Erythroblast (primary cell): Measurements from ENCODE around the gene TCL1B.

ENCODE experiments used
- DNase-seq, 2 experiments: peaks; one replicate each; lab custom pipeline; 2025; lab: John Stamatoyannopoulos, UW
- GATA1 ChIP-seq: IDR thresholded peaks from 2 replicates; pipeline ENCODE4 v1.6.1; 2011; ENCODE audit warnings: low read depth, mild to moderate bottlenecking, control low read depth, low read length, moderate library complexity
- POLR2A ChIP-seq: IDR thresholded peaks from 2 replicates; pipeline ENCODE4 v1.6.1; 2011; ENCODE audit warnings: mild to moderate bottlenecking, low read length

The TCL1B gene

DNA sequence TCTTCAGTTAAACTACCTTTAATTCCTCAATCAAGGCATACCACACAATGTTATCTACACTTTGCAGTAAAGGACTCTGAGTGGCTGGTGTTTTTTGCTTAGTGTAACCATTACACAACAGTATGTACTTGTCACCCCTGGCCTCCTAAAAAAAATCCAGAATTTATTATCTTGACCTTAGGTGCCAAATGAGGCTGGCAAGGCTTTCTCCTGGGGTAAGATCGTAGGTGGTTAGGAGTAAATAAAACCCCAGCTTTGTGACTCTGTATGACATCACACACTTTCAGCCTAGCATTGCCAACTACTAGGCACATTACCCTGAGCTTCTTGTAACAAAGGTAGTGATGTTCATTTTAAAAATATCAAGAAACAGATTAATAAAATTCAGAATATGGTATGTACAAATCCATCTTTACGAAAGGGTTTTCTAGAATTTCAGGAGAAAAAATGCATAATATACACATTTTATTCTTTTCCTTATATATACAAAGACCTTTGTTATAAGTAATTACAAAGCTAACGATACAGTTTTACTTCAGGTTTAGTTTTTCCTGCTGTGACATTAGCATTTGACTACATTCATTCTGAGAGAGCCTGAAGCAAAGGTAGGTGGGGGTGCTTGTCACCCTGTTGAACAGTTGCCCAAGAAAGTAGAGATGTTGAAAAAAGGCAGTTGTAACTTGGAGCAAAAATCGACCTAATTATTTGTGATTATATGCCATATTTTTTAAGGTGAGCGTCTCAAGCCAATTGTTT lies 14.2 kb downstream of the TCL1B start:
- no peak for DNase-seq
- TF ChIP-seq GATA1 (no peak), POLR2A (no peak)

DNA sequence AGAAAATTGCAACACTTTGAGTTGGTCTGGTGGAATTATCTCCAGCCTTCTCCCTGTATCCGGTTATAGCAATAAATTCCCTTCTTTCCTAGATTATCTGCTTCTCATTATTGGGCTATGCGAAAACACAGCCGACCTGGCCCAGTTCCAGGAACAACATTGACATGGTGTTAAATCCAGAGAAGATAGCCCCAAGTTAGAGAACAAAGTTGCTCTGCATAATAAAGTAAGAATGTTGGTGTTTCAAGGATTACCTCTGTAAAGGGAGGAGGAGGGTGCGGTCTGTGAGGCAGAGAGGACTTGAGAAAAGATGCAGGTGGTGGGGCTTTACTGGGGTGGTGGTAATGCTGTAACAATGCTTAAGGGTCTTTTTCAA lies 15.6 kb downstream of the TCL1B start:
- no peak for DNase-seq
- no peak for TF ChIP-seq POLR2A
- TF ChIP-seq GATA1, result no peak

DNA sequence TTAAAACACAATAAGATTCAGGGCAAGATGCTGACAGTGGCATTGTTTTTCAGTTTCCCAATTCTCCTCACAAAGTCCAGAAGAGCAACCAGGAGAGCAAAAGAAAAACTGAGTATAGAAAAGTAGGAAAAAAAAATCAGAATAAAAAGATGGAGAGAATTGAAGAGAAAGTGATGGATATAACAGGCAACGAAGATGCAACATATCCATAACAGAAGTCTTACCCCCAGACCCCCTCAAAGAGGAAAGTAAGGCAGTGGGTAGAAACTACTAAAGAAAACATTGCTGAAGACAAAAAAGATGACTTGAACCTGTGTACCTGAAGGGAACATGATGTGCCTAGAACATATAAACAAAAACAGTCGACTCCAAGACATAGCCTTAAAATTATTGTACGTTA lies 17.1 kb downstream of the TCL1B start:
- no peak for DNase-seq

DNA sequence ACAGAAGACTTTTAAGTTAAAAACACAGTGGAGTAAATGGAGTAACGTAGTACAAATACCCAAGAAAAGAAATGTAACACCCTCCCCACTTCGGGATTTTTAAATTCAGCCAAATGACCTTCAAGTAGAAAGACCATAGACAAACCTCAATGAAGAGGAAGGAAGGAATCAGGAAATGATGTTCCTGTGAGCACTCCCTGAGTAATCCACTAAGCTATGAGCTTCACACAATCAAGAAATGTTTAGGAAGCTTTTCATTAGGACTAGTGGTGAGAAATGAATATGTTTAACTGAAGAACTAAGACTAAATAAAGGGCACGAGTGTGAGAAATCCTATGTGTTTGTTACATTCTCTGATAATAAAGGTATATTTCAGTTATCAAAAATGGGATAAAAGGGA lies 17.6 kb downstream of the TCL1B start:
- TF ChIP-seq GATA1 (no peak), POLR2A (no peak)
- DNase-seq, result no peak

More for the DNA sequence above, 17.1 kb downstream of the TCL1B start:
- TF ChIP-seq GATA1 (no peak), POLR2A (no peak)

DNA sequence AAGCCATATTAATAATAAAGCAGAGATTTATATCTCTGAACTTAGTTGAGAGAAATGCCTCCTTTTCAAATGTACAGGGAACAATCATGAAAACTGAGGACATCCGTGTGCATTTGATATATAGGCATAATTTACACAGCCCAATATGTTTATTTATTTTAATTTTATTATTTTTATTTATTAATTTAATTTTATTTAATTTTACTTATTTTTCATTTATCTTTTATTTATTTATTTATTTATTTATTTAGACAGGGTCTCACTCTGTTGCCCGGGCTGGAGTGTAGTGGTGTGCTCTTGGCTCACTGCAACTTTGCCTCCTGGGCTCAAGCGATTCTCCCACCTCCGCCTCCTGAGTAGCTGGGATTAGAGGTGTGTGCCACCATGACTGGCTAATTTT lies 19.3 kb downstream of the TCL1B start:
- no peak for DNase-seq
- TF ChIP-seq POLR2A (no peak), GATA1 (no peak)

DNA sequence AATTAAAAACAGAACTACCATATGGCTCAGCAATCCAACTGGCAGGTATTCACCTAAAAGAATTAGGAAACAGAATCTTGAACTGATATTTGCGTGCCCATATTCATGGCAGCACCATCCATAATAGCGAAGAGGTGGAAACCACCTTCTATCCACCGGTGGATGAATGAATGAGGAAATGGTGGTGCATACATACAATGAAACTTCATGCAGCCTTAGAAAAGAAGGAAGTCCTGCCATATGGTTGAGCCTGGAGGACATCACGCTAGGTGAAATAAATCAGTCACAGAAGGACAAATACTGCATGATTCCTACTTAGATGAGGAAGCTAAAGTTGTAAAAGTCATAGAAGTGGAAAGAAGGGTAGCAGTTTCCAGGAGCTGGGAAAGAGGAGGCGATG lies 21.1 kb downstream of the TCL1B start:
- TF ChIP-seq POLR2A (no peak), GATA1 (no peak)
- DNase-seq, result no peak

DNA sequence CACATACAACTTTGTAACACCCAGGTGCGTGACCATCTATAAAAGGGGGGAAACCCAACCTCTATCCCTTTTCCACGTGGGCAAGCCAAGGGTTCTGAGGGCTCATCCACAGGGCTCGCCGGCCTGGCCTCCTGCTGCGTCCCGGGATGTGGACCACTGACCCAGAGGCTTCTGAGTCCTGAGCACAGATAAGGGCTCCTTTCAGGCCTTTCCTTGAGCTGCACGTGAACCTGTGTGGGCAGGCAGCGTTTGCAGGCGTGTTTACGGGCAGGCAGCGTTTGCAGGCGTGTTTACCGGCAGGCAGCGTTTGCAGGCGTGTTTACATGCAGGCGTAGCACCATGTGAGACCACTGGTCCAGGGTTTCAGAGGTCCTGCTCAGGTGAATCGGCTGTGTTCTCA lies 23.9 kb downstream of the TCL1B start:
- TF ChIP-seq GATA1 (no peak), POLR2A (no peak)
- no peak for DNase-seq

DNA sequence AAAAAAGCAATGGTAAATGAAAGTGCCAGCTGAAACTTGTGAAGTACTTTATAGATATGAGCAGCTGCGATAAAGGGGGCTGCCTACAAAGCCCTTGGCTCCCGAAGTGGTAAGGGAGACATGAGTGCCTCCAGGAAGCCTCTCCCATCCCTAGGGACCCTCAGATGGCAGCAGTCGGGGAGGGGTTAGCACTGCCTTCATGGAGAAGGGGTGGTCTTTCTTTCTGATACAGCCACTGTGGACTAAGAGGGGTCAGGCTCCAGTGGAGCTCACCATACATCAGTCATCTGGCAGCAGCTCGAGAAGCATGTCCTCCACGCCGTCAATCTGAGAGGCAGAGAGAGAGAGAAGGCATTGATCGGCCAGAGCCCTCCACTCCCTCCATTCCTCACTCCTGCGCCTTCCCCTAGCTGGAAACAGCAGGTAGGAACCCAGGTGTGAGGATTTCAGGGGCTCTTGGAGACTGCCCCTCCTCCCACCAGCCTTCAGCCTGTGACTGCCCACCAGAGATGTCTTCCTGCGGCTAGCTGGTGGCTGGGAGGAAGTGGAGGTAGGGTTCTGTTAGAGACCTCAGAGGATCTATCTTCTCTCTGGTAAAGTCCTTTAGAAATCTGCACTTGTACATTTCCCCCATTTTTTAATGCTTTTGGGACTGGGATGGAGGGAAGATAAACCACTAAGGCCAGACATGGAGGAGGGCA lies 25.4 kb downstream of the TCL1B start:
- TF ChIP-seq POLR2A (no peak), GATA1 (no peak)
- no peak for DNase-seq

DNA sequence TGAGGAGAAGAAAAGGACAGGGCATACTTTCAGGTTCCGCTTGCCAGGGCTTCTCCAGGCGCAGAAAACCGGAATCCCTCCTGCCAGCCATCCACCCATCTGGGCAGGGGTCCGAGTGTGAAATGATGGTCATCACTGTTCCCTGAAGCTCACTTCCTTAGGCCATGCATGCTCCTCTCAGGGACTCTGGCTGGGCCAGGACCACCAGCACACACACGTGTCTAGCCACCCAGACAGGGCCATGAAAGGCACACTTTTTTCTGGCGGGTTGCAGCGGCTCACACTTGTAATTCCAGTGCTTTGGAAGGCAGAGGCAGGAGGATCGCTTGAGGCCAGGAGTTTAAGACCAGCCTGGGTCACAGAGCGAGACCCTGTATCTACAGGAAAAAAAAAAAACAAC lies 26.2 kb downstream of the TCL1B start:
- no peak for TF ChIP-seq POLR2A
- no peak for TF ChIP-seq GATA1
- DNase-seq, result no peak

DNA sequence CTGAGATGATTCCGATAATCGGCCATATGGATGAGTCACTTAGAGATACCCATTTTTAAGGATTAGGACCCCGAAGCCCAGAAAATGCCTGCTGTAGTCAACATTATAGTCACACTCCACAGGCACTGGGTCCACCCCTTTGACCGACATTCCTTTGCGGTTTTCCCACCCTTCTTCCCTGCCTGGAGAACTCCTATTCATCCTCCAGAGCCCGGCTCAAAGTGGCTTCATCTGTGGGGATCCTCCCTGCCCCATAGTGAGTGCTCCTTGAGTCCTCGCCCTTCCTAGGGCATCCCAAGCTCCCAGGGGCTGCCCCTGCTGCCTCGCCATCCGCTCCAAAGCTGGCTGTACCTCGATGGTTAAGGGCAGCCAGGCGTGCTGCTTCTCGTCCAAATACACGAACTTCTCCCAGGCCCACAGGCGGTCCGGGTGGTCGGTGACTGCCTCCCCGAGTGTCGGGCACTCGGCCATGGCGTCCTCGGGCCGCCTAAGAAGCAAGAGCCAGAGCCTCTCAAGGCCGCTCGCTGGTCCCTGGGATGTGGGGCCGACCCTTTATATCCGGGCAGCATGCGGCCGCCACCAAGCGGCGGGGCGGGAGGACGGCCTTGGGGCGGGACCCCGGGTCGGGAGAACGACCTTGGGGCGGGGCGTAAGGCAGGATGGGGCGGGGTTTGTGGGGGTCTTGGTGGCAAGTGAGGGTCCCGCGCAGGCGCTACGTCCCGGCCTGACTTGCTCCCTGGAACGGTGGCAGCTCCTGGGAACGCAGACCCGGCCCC lies 27.6 kb downstream of the TCL1B start, which contains the start of gene TCL1A:
Gene TCL1A, minus strand, starts transcription at position 530 of the 776 bp plus-strand sequence. Its CDS starts 59 bp downstream, at position 471.
- DNase-seq, result no peak
- TF ChIP-seq POLR2A (no peak), GATA1 (no peak)

DNA sequence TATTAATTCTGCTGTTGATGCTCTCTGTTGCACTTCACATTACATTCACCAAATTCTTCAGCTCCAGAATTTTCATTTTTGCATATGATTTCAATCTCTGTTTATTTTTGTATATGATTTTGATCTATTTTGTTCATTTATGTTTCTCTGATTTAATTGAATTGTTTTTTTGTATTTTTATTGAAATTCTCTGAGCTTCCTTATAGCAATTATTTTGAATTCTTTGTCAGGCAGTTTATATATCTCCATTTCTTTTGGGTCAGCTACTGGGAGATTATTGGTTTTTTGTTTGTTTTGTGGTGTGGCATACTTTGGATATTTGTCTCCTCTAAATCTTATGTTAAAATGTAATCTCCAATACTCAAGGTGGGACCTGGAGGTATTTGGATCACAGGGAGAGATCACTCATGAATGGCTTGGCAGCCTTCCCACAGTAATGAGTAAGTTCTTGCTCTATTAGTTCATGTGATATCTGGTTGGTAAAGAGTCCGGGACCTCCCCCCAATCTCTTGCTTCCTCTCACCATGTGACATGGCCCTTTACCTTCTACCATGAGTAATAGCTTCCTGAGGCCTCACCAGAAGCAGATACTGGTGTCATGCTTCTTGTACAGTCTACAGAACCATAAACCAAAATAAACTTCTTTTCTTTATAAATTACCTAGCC lies 36.4 kb downstream of the TCL1B start:
- DNase-seq, result no peak
- TF ChIP-seq GATA1 (no peak), POLR2A (no peak)

DNA sequence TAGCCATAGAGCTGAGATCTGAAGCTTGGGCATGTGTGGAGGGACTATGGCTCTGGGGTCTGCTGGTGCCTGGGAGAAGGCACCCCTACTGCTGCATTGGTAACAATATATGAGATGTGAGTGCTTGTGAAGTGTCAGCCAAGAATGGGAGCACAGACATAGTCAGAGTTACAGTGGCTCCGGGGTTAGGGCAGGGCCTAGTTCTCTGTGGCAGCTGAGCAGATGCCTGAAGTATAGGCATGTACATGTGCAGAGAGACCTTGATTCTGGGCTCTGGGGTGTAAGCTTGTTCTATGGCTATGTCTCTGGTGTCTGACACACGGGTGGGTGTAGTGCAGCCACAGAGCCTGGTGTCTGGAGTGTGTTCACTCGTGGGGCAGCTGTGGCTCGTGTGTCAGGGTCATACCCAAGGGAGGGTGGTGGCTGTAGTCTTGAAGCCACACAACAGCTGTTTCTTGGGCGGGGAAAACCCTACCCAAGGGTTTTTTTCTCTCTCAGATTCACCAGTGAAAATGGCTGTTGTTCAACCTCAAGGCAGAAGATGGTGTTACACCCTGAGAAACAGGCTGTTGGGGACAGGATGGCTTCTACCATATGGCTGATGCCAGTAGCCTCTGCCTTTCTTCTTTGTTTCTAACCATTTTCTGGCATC lies 39.6 kb downstream of the TCL1B start:
- TF ChIP-seq POLR2A, result no peak
- no peak for TF ChIP-seq GATA1
- no peak for DNase-seq
